Islet precursor cell (in vitro differentiated cells): ENCODE data around the gene TEC.
A peak's percentile ranks its signal among the peaks of the same experiment; 100 is the strongest.

ENCODE experiments used
- DNase-seq: peaks from one replicate; pipeline ENCODE4 v3.0.0-alpha.2; 2018

TEC gene

DNA sequence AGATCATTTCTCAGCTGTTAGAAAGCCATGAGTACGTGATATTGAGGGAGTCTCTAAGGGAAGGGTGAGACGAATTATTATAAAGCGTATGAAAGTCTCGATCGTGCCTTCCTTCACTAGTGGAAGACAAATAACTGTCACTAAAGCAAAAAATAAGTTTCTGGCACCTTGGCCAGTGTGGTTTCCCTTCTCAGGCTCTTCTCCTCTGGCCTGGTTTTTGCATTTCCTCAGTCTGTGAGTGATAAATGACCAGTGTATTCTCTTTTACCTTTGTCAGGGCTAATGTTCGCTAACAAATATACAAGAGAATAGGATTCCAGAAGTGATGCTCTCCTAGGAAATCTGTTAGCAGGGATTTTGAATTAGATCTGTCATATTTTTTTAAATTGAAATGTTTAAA, 155.2 kb downstream of the TEC start:
- no peak for DNase-seq

DNA sequence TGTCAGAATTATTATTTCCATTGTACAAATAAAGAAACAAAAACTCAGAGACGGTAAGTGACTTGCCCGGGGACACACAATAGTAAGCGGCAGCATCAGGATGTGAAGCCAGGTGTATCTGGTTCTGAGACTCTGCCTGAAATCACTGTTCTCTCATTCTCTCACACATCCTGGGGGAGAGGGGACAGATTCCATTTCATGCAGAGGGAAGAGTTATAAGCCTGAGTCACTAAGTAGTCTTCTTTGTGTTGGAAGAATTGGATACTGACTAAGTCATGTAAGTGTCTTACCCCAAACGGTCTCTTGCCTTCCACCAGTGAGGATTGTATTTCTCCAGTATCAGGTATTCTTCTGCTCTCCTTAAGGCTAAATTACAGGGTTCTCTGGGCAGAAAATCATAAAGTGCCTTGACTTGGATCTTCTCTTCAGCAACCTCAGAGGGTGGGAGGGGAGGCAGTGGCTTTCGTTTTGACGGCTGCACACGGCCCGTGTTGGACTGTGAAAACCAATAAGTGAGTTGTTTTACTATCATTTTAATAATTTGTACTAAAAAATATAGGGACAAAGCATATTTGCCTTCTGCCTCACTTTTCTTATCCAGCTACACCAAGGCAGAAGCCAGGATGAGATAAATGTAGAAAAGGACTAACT, 157.5 kb downstream of the TEC start:
- peak; percentile 79 for DNase-seq

DNA sequence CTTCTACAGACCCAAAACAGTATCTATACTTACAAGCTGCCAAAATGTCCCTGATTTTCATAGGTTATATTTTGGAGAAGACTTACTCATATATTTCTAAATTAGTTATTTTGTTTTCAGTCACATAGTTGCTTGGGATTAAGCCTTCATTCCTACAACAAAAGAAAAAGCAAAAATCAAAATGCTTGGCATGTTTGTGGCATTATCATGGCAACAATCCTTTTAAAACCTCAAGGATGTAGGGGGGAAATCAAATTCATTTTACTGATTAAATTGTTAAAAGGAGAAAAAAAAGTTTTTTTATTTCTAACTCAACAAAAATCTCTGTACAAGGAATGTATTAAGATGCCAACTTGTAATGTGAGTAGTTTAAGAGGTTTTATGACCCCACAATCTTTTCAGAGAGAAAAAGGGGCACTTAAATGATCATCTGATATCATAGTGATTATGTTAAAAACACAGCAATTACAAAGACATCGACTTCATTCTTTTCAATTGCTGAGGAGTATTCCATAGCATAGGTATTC, 159.1 kb downstream of the TEC start:
- no peak for DNase-seq

DNA sequence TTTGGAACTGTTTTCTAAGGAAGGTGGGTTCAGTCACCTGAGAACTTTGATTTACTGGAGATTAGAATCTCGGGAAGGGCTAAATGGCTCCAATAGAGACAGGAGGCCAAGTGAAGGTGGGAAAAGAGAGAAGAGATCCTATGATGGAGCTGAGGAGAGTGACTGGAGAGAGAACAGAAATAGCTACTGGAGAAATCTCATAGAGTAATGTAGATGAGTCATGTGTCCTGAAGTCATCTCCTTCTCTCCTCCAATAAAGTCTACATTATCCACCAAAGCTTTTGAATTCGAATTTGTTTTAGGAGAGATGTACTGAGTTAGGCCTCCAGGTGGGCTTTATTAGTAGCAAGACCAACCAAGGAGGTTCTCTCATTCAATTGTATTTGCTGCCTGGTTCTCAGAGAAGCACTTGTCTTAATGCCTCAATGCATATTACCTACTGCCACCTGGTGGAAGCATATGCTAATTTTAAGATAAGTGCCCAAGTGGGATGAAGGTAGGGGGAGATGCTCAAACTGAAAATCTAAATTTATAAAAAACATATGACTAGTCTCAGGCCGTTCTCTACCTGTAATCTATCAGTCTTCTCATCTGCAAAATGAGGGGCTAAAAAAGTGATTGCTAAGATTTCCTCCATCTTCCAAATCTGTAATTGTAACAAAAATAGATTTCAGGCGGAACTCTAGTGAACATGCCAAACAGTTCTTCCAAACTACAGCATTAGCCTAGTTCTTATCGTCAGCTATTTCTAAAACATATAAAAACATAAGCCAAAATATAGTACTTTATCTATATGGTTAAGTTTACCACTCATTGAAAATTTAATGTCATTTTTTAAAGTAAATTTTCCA, 160.0 kb downstream of the TEC start:
- DNase-seq, result no peak

DNA sequence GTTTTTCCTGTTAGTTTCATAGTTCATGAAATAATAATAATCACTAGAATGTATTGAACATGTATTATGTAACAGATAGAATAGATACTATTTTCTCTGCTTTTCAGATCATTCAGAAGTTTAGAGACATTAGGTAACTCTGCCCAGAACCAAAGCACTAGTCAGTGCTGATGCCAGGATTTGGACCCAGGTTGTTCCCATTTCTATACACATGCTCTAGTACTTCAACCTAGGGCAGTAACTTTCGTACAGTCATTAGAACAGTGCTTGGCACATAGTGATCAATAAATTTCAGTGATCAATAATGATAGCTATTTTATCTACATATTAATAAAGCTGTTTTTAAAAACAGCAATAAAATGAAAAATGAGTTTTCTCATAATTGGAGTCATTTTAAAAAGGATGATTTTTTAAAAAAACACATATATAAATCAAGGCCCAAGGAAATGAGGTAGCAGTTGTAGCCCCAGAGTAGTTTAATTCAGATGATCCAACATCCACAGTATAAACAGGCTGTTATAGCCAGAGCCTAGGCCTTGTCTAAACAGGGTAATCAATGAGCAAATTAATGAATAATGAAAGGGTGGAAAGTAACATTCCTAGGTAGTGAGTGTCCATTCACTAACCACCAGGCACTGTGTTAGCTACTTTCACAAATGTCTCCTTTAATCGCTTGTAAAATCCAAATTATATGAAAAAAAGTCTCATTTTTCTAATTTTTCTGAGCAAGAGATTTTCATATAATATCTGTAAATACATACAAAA, 161.1 kb downstream of the TEC start:
- no peak for DNase-seq

DNA sequence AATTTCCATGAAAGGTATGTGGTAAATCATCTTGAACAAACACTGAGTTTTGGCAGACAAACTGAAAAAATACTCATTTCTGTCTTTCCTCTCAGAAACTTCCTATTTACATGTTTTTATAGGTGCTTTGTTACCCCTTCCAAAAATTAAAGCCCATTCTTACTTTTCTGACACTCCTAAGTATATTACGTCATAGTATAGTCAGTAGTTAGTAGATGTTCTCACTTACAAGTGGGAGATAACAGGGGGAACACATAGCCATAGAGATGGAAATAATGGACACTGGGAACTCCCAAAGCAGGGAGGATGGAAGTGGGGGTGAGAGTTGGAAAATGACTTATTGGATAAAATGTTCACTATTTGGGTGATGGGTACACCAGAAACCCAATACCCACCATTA, 164.4 kb downstream of the TEC start:
- no peak for DNase-seq

DNA sequence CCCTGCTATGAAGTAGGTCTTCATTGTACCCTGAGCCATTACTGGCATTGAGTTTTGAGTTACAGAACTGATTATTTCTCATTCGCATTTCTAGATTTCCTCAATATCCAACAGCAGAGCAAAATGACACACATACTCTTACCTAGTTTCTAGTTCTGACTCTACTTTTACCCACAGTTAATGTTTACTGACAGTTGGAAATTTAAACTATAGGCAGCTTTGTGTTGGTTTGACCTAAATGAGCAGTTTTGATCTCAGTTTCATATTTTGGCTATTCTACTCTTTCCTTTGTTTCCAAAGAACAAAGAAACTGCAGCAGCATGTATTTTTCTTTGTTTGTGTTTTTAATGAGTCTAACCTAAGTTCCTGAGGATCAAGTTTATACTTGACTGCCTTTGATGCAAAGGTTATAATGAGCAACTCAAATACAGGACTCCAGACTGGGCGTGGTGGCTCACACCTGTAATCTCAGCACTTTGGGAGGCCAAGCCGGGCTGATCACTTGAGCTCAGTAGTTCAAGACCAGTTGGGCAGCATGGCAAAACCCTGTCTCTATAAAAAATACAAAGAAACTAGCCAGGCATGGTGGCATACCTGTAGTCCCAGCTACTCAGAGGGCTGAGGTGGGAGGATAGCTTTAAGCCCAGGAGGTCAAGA, 166.0 kb downstream of the TEC start:
- no peak for DNase-seq

DNA sequence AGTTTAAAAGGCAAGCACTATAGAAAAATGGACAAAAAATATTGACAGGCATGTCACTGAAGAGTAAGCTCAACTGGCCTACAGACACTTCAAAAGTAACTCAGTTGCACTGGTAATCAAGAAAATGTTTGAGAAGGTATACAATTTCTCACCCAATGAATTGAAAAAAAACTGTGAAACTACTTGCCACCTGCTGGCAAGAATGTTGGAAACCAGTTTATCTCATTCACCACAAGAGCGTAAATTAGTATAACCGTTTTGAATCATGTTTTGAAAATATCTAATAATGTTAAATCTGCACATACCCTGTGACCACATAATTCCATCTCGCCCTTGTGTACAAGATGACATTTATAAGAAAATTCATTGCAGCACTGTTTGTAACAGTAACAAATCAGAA, 167.3 kb downstream of the TEC start:
- DNase-seq, result no peak

DNA sequence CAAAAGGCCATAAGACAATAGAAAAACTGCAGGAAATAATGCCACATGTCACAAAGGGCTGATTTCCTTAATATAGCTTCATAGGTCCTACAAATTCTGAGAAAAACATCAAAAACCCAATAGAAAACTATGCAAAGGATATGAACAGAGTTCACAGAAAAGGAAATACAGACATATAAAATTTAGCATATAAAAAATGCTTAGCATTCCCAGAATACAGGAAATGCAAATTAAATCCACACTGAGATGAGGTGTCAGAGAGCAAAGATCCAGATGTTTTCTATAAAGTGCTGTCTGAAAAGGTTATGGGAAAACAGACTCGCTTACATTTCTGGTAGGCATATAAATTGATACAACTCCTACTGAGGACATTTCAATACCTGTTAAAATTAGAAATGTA, 169.4 kb downstream of the TEC start:
- DNase-seq, result no peak

DNA sequence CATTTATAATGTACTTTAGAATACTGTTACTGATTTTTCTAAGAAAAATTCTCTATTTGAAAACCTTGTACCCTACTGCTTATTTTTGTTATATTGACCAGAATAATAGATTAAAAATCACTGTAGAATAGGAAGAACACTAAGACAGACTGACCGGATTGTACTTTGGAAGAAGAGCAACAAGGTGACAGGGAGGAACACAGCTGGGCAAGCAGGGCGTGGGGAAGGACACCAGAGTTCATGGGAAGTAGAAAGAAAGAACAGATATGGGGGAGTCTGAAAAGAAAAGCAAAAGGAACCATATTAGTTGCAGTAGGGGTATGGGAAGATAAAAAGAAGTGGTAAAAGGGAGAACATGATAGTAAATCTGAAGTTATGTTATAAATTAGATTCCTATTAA, 174.2 kb downstream of the TEC start:
- no peak for DNase-seq

DNA sequence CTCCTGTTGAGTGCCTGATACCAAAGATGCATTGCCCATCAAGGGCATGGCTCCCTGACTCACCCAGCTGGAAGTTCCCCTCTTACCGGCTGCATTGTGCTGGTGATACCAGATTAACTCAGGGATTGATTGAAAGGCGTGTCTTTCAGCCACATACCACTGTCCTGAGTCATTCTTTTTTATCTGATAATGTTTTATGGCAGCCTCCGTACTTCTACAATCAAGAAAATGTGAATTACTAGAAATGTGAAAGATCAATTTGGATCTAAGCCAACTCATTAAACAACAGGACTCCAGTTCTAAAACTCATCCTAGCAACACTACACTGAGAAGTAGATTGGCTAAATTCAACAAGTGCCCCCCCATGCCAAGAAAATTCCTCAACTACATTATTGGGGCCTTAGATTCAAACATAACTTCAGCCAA, 175.6 kb downstream of the TEC start:
- DNase-seq, result peak; percentile 61

DNA sequence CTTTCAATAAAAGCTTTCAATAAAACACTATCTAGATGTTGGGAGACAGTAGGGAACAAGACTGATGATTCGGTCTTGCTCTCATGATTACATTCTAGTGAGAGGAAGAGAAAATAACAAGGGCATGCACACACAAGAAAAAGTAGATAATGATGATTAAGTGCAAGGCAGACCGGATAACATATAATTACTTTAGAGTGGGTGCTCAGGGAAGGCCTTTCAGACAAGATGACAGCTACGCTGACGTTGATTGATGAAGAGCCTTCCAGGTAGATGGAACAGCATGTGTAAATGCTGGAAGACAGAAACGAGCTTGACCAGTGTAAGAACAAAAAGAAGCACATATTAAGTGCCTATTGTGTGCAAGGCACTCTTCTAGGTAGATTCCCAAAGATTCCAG, 179.0 kb downstream of the TEC start:
- no peak for DNase-seq

DNA sequence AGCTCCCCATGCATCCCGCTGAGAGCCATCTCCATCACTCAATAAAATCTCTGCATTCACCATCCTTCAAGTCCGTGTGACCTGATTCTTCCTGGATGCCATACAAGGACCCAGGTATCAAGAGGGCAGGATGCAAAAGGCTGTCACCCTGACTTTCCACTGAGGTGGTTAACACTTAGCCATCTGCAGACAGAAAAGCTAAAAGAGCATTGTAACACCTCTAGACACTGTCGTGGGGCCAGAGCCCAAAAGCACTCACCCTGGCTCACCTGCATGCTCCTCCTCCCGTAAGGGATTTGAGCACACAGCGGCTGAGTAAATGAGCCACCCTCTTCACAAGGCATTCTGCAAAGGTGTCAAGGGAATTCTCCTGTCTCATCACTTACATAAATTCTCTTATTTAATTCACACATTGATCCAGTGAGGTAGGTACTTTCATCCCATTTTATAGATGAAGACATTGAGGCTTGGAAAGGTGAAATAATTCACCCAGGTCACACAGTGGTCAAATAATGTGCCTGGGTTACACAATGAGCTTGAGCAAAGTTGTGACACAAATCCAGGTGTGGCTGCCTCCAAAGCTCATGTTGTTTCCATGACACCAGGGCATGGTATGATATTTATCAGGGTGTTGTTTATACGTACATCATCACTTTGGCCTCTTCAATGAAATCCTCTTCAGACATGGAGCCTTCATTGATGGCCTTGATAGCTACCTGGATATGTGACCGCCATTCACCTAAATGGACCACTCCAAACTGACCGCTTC, 183.6 kb downstream of the TEC start:
- DNase-seq, result no peak
